Esophagus squamous epithelium (tissue), 4 donors: ENCODE data around the gene ANKFN1.

ENCODE experiments used
- POLR2A ChIP-seq, 4 donors: fragments of 450-650 bp; IDR thresholded peaks; one replicate each; pipeline ENCODE4 v1.6.1; 2017; ENCODE audit warnings: antibody characterized with exemption in 4 of 4, mild to moderate bottlenecking in 4 of 4, moderate library complexity in 3 of 4
- TF ChIP-seq, protein P1 (sequence below), 6 experiments: fragments of 450-650 bp in 4 of 6; fragments of 200-600 bp in 2 of 6; sonication (generic) in 2 of 6; IDR thresholded peaks; one replicate each; pipeline ENCODE4 v1.5.1; 2016 to 2019; ENCODE audit warnings: antibody characterized with exemption in 6 of 6, mild to moderate bottlenecking in 4 of 6, moderate library complexity in 4 of 6

DNA sequence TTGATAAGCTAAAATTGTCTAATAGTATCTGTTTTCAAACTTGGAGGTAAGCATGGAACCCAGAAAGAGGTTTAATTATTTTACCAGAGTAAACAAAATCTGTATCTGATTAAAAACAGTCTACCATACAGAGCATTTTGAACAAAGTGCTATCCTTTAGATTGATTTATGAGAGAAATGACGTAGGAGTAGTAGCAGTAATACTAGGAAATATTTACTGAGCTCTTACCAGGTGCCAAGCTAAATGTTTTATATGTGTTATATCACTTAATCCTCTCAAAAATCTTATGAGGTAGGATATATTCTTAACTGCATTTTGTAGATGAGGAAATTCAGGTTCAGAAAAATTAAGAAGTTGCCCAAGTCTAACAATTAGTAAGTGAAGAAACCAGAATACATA is 253.8 kb downstream of the ANKFN1 start:
- TF ChIP-seq POLR2A (IDR thresholded peaks at IDR 0.05) = no peak
- TF ChIP-seq, protein P1, sequence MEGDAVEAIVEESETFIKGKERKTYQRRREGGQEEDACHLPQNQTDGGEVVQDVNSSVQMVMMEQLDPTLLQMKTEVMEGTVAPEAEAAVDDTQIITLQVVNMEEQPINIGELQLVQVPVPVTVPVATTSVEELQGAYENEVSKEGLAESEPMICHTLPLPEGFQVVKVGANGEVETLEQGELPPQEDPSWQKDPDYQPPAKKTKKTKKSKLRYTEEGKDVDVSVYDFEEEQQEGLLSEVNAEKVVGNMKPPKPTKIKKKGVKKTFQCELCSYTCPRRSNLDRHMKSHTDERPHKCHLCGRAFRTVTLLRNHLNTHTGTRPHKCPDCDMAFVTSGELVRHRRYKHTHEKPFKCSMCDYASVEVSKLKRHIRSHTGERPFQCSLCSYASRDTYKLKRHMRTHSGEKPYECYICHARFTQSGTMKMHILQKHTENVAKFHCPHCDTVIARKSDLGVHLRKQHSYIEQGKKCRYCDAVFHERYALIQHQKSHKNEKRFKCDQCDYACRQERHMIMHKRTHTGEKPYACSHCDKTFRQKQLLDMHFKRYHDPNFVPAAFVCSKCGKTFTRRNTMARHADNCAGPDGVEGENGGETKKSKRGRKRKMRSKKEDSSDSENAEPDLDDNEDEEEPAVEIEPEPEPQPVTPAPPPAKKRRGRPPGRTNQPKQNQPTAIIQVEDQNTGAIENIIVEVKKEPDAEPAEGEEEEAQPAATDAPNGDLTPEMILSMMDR (IDR thresholded peaks at IDR 0.05) = no peak
